Activated CD4-positive, alpha-beta T cell treated with anti-CD3 and anti-CD28 coated beads for 1 hour (primary cell): Measurements from ENCODE around the gene OTUD3.
"Not testable (repeated sequence)": the region's sequence is repeated elsewhere in the genome, so short reads cannot be mapped to it uniquely, and the experiment has no call there.

Experiments
- DNase-seq: peaks from one replicate; pipeline ENCODE4 v3.0.0-alpha.2; 2020

The OTUD3 gene

DNA sequence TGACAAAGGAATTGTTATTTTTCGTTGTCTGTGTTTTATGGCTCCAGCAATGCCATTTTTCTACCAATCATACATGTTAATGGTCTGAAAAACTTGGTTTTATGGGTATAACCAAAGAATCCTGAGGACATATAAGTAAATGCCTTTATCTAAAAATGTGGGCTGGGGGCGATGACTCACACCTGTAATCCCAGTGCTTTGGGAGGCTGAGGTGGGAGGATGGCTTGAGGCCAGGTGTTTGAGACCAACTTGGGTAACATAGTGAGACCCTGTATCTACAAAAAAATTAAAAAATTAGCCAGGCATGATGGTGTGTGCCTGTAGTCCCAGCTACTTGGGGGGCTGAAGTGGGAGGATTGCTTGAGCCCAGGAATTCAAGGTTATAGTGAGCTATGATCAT lies 12.7 kb upstream of the OTUD3 start:
- not testable (repeated sequence) for DNase-seq

DNA sequence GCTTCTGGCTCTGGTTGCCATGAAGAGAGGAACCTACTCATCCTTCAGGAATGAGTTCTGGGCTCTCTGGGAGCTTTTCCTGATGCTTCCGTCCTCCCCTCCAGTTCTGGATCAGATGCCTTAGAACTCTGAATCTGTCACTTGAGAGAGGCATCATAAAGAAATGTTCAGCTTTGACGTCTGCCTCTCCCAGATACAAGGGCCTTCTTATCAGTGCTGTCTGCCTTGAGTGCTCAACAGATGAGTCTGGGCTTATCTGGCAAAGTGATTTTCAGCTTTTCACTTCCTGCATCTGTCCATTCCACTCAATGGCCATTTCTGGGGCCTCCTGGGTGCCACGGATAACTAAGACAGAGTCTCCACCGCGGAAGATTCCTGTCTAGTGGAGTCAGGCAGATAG lies 12.3 kb upstream of the OTUD3 start:
- no peak for DNase-seq

DNA sequence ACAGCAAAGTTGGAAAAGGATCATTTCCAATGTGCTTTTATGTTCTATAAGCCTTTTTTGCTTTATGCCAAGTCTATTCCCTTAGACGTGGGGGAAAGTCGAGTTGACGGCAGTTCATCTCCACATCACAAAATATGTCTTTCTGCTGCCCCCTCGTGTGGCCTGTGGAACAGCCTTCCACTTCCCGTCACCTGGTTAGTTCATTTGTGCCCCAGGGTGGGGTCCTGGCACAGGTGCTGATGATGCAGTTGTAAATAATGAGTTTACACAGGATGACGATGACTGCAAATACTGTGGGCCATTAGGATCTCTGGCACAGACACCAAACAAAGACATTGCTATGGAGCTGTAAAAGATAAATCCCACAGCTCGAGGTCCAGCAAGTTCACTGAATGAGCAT lies 10.0 kb upstream of the OTUD3 start:
- DNase-seq, result no peak

DNA sequence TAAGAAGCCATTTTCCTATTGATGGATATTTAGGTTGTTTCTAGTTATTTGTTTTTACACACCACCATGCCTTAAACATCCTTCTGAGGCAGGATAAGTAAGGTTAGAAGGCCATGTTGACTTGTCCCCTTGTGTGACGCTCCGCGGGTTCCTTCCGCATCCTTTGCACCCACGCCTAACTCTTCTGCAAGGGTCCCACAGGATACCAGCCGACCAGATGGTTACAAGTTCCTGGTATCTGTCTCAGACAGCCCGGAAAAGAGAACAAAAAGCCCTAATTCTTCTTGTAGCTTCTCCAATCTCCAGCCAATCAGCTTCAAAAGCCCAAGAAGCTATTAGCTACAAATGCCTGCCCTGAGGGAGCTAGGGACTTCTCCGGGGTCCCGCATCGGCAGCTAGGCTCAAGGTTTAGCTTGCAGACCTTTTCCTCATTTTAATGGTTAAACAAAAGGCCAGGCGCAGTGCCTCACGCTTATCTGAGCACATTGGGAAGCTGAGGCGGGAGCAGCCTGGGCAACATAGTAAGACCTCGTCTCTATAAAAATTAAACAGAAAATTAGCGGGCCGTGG lies 4.9 kb upstream of the OTUD3 start:
- DNase-seq, result no peak

DNA sequence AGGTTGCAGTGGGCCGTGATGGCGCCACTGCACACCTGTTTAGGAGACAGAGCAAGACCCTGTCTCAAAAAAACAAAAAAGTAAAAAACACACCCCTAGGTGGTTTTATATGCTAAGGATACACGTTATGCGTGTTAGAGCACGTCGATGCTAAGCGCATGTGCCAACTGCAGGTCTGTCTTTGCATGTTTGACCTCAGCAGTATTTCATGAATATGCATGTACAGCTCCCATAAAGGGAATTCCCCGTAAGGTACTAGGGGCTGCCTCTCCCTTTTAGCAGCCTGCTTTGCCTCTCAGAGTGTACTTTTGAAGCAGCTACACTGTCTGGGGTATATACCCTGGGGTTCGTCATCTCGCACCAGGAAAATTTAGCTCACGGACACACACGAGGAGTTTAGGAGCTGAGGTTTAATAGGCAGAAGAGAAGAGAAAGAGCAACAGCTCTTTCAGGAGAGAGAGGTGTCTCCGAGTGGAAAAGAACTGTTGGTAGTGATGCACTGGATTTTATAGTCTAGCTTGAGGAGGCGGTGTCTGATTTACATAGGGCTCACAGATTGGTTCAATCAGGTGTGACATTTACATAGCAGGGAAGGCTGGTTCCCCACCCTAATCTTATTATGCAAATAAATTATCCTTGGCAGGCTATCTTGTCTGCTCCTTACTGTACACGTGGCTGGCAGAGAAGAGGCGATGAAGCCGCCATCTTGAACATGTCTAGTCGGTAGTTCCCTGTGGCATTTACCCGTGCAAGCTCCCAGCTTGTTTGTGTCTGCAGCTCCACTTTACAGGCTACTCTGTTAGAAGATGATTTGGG lies 4.2 kb upstream of the OTUD3 start:
- DNase-seq, result no peak

DNA sequence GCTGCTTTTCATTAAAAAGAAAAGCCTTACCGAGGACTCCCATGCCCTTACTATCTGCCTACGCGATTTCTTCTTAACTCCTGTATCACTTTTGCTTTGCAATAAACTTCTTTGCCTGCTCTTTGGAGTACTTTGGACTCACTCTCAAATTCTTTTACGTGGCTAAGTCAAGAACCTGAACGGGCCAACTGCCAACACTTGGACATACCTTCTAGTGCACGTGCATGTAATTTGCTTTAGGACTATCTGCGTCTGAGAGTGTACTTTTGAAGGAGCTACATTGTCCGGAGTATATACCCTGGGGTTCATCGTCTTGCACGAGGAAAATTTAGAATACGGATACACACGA lies 3.6 kb upstream of the OTUD3 start:
- DNase-seq, result no peak

DNA sequence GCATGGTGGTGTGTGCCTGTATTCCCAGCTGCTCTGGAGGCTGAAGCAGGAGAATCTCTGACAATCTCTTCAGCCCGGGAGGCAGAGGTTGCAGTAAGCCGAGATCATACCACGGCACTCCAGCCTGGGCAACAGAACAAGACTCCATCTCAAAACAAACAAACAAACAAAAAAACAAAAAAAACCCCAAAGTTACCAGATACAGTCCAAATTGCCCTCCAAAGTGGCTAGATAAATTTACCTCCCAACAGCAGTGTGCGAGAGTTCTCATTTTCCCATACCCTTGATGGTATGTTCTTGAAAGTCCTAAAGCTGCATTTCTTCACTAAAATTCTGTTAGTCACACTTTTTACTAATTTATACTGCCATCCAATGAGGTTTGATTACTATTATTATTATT lies 3.0 kb upstream of the OTUD3 start:
- DNase-seq, result no peak

DNA sequence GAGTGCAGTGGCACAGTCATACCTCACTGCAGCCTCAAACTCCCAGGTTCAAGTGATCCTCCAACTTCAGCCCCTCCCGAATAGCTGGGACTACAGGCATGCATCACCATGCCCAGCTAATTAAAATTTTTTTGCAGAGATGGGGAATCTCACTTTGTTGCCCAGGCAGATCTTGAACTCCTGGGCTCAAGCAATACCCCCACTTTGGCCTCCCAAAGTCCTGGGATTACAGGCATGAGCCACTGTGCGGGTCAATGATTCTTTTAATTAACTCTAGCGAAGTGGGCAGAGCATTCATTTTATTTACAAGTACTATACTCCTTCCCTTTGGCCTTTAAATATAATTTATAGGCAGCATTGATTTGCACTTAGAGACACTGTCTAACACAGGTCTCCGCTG lies 2.5 kb upstream of the OTUD3 start:
- DNase-seq, result no peak

DNA sequence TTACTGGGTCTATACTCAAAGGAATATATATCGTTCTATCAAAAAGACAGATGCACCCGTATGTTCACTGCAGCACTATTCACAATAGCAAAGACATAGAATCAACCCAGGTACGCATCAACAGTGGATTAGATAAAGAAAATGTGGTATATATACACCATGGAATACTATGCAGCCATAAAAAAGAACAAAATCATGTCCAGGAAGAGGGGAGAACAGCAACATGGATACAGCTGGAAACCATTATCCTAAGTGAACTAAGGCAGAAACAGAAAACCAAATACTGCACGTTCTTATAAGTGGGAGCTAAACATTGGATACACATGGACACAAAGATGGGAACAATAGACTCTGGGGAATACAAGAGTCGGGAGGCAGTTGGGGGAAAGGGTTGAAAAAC lies 1.4 kb upstream of the OTUD3 start:
- not testable (repeated sequence) for DNase-seq

DNA sequence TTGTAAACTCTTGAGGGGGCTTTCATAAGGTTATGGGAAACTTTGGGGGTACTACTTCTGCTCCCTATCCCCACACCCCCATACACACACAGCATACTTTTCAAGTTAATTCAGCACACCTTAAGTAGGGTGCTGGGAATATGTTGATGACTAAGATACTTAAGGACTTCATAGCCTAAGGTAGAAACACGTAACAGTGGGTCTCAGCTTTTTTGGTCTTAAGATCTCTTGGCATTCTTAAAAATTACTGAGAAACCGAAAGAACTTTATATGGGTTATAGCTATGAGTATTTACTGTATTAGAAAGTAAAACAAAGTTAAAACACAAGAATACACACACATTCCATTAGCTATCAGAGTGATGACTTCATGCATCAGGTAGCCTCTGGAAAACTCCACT lies 2.1 kb downstream of the OTUD3 start:
- DNase-seq, result no peak

DNA sequence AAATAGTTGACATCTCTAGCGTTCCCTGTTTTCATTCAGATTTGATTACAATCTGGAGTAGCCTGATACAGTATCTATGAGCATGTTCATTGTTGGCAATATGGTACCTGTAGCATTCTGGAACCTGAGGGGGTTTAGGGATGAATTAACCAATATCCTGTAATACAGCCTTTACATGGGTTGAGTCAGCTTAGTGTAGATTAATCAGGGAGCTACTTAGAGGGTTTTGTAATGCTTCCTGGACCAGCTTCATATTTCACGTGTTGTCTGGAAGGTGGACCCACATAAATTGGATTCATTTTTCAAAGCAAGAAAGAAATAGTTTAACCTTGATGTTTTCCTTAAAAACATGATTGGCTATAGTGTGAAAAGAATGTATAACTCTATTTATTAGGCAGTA lies 3.6 kb downstream of the OTUD3 start:
- no peak for DNase-seq

DNA sequence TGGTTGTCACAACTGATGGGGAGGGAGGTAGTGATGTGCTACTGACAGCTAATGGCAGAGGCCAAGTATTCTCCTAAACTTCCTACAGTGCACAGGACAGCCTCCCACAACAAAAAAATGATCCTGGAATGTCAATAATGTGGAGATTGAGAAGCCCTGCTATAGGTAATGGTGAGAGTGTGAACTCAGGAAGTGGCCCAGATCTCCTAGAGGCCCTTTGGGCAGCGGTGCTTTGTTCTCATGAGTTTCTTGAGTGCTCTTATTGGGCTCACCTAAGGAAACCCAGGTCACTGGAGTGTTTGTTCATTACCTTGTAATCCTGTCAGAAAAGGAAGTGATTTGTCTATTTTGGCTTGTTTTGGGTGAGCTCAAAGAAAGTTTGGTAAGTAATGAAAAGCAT lies 5.9 kb downstream of the OTUD3 start:
- no peak for DNase-seq

DNA sequence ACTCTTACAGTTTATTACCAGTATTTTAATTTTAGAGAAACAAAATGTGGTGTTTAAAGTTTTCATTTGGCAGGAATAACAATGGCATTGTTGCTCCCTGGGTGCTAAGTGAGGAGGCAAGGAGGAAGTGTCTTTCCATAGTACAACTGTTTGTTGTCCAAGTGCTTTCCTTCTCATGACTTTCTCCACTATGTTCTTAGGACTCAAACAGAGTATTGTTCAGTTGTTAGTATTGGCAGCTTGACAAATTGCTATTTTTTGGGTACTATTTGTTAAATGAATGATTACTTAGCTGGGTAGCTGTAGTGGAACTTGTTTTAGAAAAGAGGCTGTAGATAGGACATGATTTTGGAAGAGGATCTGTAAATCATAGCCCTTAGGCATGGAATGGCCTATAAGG lies 7.5 kb downstream of the OTUD3 start:
- DNase-seq, result no peak

DNA sequence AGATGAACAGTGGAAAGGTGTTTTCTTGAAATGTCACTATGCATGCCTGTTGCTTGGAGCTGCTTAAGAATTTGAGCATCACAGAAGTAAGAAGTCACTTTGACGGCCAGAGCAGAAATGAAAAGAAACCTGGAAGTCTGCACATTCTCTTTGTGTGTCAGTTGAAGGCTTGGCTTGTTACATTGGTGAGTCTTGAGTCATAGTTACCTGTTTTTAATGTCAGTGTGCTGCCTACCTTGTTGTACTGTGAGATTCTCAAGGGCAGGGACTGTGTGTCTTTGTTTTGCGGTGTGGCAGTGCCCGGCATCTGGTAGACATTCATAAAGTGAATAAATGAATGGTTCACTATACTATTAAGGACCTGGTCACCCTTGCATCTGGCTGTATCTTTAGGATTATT lies 9.9 kb downstream of the OTUD3 start:
- no peak for DNase-seq

DNA sequence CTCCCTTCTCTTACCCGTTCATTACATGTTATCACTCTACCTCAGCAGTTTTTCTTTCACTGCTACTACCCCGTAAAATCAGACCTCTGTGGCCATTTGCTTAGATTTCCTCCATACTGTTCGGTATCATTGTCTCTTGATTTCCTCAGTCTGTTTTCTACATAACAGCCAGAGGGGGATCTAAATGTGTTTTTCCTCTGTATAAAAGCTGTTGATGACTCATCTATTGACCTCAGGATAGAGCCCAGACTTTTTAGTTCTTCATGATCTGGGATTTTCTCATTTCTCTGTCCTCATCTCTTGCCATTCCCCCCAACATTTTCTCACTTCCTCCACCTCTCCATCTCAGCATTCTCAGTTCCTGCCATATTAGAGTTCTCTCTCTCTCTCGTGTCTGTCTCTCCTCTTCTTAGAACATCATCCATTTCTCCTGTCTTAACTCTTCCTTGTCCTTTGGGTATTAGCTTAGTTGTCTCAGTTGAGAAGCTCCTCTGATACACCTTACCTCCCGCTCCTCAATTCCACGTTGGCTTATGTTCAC lies 10.5 kb downstream of the OTUD3 start:
- DNase-seq, result no peak

DNA sequence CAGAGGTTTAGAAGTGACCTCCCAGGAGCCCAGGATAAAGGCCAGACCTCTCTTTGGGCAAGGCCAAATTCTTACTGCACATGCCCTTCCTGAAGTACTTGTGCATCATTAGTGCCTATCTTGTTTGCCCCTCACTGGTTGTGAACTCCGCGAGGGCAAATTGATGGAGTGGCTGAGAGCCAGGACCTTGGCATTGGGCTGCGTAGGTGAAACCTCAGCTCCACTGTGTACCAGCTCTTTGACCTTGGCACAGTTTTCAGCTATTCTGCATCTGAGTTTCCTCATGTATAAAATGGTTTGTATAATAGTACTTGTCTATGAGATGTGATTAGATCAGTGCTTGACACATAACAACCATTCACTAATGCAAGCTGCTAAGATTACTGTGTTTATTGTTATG lies 11.5 kb downstream of the OTUD3 start:
- DNase-seq, result no peak

DNA sequence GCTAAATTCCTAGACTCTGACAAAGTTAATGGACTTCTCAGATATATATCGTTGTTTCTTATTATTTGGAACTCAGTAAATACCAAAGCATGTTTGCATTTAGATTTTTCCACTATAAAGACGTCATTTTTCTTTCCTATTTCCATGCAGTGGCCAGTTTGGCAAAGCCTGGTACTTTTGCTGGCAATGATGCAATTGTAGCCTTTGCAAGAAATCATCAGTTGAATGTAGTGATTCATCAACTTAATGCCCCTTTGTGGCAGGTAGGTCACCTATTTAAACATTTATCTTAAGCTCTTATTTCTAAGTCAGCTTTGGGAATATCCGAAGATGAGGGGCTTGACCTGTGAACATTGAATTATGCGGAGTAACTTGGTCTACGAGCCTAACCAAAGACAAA lies 12.0 kb downstream of the OTUD3 start:
- DNase-seq, result no peak

DNA sequence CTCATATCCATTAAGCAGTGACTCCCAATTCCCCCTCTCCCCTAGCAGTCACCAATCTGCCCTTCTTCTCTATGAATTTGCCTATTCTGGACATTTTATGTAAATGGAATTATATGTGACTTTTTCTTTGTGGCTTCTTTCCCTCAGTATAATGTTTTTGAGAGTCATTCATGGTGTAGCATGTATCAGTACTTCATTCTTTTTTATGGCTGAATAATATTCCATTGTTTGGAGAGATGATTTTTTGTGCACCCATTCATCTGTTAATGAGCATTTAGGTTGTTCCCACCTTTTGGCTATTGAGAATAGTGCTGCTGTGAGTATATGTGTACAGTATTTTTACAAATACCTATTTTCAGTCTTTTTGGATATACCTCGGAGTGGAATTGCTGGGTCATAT lies 19.5 kb downstream of the OTUD3 start:
- DNase-seq, result no peak

DNA sequence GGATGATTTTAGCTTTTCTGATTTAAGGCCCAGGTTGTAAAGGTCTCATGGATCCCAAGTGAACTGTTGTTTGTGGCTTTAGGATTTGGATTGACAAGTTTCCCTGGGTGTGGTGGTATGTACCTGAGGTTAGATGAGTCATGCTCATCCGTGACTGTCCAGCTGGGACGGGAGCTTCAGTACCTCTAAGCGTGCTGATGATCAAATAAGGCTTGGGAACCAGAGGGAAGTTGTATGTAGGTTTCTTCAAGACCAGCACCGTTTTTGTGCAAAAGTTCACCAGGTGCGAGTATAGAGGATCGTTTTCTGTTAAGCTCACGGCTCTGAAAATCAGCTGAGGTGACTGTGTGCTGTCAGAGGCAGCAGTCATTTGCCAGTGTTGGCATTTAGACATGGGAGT lies 21.4 kb downstream of the OTUD3 start:
- DNase-seq, result no peak

DNA sequence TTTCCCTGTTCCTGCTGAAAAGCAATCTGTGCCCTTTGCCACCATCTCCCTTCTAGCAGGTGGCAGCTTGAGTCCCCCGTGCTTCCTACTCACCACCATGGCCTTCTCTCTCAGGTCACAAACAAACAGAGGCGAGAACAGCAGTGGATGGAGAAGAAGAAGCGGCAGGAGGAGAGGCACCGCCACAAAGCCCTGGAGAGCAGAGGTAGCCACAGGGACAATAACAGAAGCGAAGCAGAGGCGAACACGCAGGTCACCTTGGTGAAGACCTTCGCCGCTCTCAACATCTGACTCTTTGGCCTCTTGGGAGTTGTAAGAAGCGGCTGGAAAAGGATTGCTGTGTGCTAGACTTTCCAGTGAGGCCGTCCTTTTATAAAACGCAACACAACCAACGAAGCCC lies 25.3 kb downstream of the OTUD3 start:
- DNase-seq, result no peak

DNA sequence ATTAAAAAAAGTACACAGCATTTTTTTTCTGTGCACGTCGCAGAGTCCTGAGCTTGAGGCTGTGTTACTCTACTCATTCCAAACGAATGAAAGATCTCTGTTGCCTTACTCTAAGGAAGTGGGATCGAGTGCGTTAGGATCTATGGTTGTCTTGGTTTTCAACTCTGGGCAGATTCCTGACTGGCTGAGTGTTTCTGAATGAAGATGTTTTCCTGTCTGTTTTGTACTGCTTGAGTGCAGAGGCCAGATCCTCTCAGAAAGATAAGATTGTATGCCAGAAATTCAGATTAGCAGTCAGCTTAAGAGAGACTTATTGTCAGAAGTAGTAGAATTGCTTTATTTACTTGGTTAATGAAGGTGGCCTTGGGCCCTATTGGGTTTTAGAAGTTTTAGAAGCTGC lies 27.2 kb downstream of the OTUD3 start:
- no peak for DNase-seq

DNA sequence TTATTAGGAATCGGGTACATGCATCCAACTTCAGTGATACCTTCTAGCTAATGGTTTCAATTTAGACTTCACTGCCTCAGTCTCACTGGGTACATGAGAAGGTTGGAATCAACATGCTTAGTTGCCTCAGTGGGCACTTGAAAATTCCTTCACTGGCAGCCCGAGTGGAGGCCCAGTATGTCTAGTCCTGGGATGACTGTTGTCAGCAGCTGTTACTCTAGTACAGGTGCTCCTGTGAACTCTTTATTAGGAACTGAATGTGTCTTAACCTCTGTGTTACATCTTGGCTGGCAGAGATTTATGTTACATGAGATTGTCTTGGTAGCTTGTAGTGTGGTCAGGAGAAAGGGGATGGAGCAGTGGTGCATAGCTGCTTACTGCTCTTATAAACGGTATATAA lies 27.8 kb downstream of the OTUD3 start:
- DNase-seq, result no peak

DNA sequence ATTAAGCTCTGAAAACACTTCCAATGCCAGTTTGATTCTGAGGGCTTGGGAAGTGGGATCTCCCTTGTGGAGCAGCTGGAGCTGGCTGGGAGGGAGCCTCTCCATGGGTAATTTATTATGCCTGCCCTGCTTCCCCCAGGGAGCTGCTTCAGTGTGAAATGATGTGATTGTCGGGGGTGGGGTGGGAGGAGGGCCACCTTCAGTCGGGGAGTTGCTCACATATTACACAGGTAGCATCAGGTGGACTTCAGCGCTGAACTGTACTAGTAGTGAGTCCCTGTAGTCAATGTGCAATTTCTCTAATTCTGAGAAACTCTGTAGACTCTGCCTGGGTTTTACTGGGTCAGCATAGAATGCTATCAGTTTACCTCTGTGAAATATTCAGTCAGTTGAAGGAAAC lies 28.5 kb downstream of the OTUD3 start:
- DNase-seq, result no peak

DNA sequence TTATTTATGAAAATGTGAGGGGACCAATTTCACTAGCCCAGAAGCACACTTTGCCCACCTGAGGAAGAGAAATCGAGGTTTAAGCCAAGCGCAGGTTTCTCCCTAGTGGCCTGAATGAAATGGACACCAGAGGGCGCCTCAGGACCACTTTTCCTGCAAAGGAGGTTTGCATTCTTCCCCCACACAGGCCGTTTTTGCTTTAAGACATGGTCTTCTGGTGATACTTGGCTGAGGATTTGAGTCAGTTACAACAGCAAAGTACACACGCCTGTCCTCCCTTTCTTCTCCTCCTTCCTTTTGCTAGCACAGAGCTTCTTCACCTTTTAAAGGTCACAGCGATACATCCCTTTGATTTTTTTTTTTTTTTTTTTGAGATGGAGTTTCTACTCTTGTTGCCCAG lies 35.9 kb downstream of the OTUD3 start:
- peak; percentile 69 for DNase-seq

DNA sequence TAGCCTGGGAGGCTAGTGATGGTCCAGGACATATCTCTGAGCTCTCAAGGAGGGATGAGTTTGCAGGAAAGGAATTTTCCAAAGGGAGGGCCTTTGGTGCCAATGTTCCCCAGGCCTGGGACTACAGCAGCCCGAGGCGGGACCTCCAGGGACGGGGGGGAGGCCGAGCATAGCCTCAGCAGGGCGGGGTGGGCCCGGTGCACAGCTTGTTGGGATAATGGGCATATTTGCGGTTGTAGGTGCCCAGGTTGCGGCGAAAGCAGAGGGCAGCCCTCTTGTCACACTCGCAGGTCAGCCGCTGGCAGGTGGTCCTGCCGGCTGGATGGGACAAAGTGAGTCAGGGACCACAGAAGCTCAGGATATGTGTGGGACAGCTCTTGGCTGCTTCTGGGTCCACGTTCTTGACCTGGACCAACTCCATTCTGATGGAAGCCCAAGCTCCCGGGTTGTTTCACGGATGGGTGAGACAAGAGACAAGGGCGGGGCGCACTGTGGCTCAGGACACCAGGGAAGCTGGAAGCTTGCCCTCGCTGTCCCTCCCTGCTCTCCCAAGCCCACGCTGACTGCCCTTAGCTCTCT lies 38.0 kb downstream of the OTUD3 start:
- no peak for DNase-seq
